Caco-2 (cell line): Measurements from ENCODE around the gene NUMB. TPM values are rescaled to one million over a fixed set of nuclear protein-coding genes. Genes with fewer than 3 reads are reported as not detected.

Experiments
- BruUV-seq: library from RNA; stranded (reverse); fragments of 400-500 nt; replicated peaks from 2 replicates; lab custom pipeline; 2021; lab: Mats Ljungman, UMichigan
- CTCF ChIA-PET: fragments of 300-600 bp; sonication (Branson Sonifier 250); formaldehyde crosslinking; loops from one replicate; lab custom pipeline; 2022; ENCODE audit warnings: antibody characterized with exemption; lab: Charles Lee
- POLR2A ChIA-PET: fragments of 300-600 bp; sonication (Branson Sonifier 250); formaldehyde crosslinking; loops from one replicate; lab custom pipeline; 2022; ENCODE audit warnings: antibody characterized with exemption; lab: Charles Lee
- DNase-seq, 2 experiments: peaks; one replicate each; pipeline versions ENCODE4 v3.0.0 to v3.0.0-alpha.2; 2020 to 2022
- H3K27me3 ChIP-seq: replicated peaks from 2 replicates; pipeline ENCODE4 v1.6.0; 2011; ENCODE audit warnings: low read length; ENCODE audit not compliant: control insufficient read depth, insufficient read depth
- H3K36me3 ChIP-seq: 2 replicates; pipeline ENCODE4 v1.5.1; 2011; ENCODE audit warnings: low read length; ENCODE audit not compliant: control insufficient read depth, insufficient read depth
- H3K4me1 ChIP-seq: fragments of 250-450 bp; sonication (Bioruptor Pico); 2 replicates; pipeline ENCODE4 v1.5.1; 2020; ENCODE audit warnings: mild to moderate bottlenecking
- H3K4me3 ChIP-seq: 2 replicates; pipeline ENCODE4 v1.5.1; 2011; ENCODE audit warnings: low read depth, mild to moderate bottlenecking, control low read depth, low read length
- H3K9me3 ChIP-seq: fragments of 250-450 bp; sonication (Bioruptor Pico); 2 replicates; pipeline ENCODE4 v1.5.1; 2020; ENCODE audit warnings: mild to moderate bottlenecking, moderate library complexity
- H3K27ac Mint-ChIP-seq: one replicate; pipeline ENCODE4 v1.8.0; 2022; ENCODE audit warnings: mixed read lengths; ENCODE audit not compliant: unreplicated experiment
- H3K27me3 Mint-ChIP-seq: one replicate; pipeline ENCODE4 v1.8.0; 2022; ENCODE audit warnings: mixed read lengths; ENCODE audit not compliant: insufficient read depth, unreplicated experiment
- H3K36me3 Mint-ChIP-seq: one replicate; pipeline ENCODE4 v1.8.0; 2022; ENCODE audit warnings: mild to moderate bottlenecking, mixed read lengths; ENCODE audit not compliant: insufficient read depth, unreplicated experiment
- H3K4me1 Mint-ChIP-seq: one replicate; pipeline ENCODE4 v1.8.0; 2022; ENCODE audit warnings: low read depth, mixed read lengths; ENCODE audit not compliant: unreplicated experiment
- H3K4me3 Mint-ChIP-seq: one replicate; pipeline ENCODE4 v1.8.0; 2022; ENCODE audit warnings: mild to moderate bottlenecking, moderate library complexity, mixed read lengths; ENCODE audit not compliant: unreplicated experiment
- H3K9me3 Mint-ChIP-seq: one replicate; pipeline ENCODE4 v1.8.0; 2022; ENCODE audit warnings: mixed read lengths; ENCODE audit not compliant: unreplicated experiment
- CTCF ChIP-seq, 2 experiments: fragments of 200-600 bp in 1 of 2; IDR thresholded peaks; 1 replicate in 1 of 2; 2 replicates in 1 of 2; pipeline versions ENCODE4 v1.5.1 to v1.8.0; 2011 to 2022; ENCODE audit warnings: antibody characterized with exemption in 1 of 2, control low read depth in 1 of 2, inconsistent platforms in 1 of 2, low read depth in 1 of 2, low read length in 1 of 2, mild to moderate bottlenecking in 1 of 2, moderate library complexity in 1 of 2; ENCODE audit not compliant: insufficient read depth in 1 of 2, severe bottlenecking in 1 of 2, unreplicated experiment in 1 of 2
- intact Hi-C: fragments of 100-400 bp; cut with micrococcal nuclease; formaldehyde crosslinking; loops from one replicate; pipeline ENCODE4 v1.10.0; 2022; ENCODE audit not compliant: unreplicated experiment
- total RNA-seq: library from RNA; stranded (reverse); gene quantifications from 2 replicates; pipeline ENCODE4 v1.2.3, GENCODE V29; 2022

Gene NUMB
- total RNA-seq, 1 experiment from 2014 or later, result 67.6 TPM

GRCh38 chr14:73478684-73479083 lies 20.3 kb upstream of the NUMB start:
- no peaks in the 10 kb centered on the region for H3K27me3 Mint-ChIP-seq
- TF ChIP-seq CTCF (IDR thresholded peaks at IDR 0.05; ENCODE audit: insufficient read depth in 1 of 2, low read depth in 1 of 2, low read length in 1 of 2, severe bottlenecking in 1 of 2, unreplicated experiment in 1 of 2), result no peak
- H3K36me3 Mint-ChIP-seq, result no peaks in the 10 kb centered on the region
- no peak overlapping the region for H3K4me3 ChIP-seq
- peak; percentile 24 to 40 for DNase-seq
- intact Hi-C loops, result no loop called here
- H3K9me3 Mint-ChIP-seq, result no peaks in the 10 kb centered on the region
- no peaks in the 10 kb centered on the region for H3K9me3 ChIP-seq
- no peak overlapping the region for H3K4me3 Mint-ChIP-seq
- no peaks in the 10 kb centered on the region for H3K27me3 ChIP-seq
- no peak overlapping the region for H3K27ac Mint-ChIP-seq
- peaks cover 4% of the 10 kb centered on the region; the same call in 1 of the 2 replicates for H3K4me1 ChIP-seq
- no peaks in the 10 kb centered on the region for H3K4me1 Mint-ChIP-seq
- ChIA-PET CTCF (no interaction called here), POLR2A (interaction anchor here (0.6 to 0.9 kb wide), 2 partner anchors 20 to 629 kb away, joined by 3 read pairs; no protein-coding TSS in a partner anchor)
- no peaks in the 10 kb centered on the region for H3K36me3 ChIP-seq
- BruUV-seq, result no TSS peak

- ChIA-PET CTCF (no interaction called here), POLR2A (no interaction called here)
- TF ChIP-seq CTCF (IDR thresholded peaks at IDR 0.05; ENCODE audit: insufficient read depth in 1 of 2, low read depth in 1 of 2, low read length in 1 of 2, severe bottlenecking in 1 of 2, unreplicated experiment in 1 of 2), result no peak
- BruUV-seq, result no TSS peak
- peaks cover 4% of the 10 kb centered on the region; the same call in 1 of the 2 replicates for H3K4me1 ChIP-seq
- no peaks in the 10 kb centered on the region for H3K36me3 ChIP-seq
- H3K4me1 Mint-ChIP-seq, result no peaks in the 10 kb centered on the region
- no peaks in the 10 kb centered on the region for H3K27me3 Mint-ChIP-seq
- no peak for DNase-seq
- no peak overlapping the region for H3K4me3 ChIP-seq
- H3K4me3 Mint-ChIP-seq, result no peak overlapping the region
- intact Hi-C loops, result no loop called here
- H3K36me3 Mint-ChIP-seq, result no peaks in the 10 kb centered on the region
- H3K27ac Mint-ChIP-seq, result no peak overlapping the region
- H3K9me3 Mint-ChIP-seq, result no peaks in the 10 kb centered on the region
- no peaks in the 10 kb centered on the region for H3K27me3 ChIP-seq
- no peaks in the 10 kb centered on the region for H3K9me3 ChIP-seq
Observed at GRCh38 chr14:73477618-73478266, 19.4 kb upstream of the NUMB start.

DNA sequence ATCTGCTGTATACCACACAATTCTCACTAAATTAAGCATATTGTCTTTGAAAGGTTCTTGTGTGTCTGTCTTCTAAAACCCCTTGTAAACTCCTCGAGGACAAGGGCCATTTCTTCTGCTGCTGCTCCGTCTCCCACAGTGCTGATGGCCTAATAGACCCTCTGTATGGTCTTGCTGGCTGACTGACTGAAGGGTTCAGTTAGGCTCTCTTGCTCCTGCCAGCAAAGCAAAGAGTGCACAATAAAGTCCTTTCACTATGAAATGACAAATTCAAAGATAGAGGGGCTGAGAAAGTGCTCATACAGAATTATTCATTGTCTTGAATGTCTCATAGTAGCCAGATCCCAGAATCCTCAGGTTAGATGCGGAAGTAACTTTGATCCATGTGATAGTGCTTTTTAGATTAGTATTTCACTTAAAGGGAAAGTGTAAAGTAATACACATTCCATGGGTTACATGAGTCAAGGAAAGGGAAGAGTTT lies 18.1 kb upstream of the NUMB start:
- ChIA-PET CTCF (no interaction called here), POLR2A (no interaction called here)
- H3K36me3 ChIP-seq, result no peaks in the 10 kb centered on the region
- H3K27me3 ChIP-seq, result no peaks in the 10 kb centered on the region
- Mint-ChIP-seq H3K4me1 (no peaks in the 10 kb centered on the region), H3K27ac (no peak overlapping the region), H3K27me3 (no peaks in the 10 kb centered on the region), H3K4me3 (no peak overlapping the region), H3K36me3 (no peaks in the 10 kb centered on the region), H3K9me3 (no peaks in the 10 kb centered on the region)
- intact Hi-C loops, result no loop called here
- no peak for DNase-seq
- BruUV-seq, result no TSS peak
- H3K4me1 ChIP-seq, result peaks cover 4% of the 10 kb centered on the region; the same call in 1 of the 2 replicates
- TF ChIP-seq CTCF (IDR thresholded peaks at IDR 0.05; ENCODE audit: insufficient read depth in 1 of 2, low read depth in 1 of 2, low read length in 1 of 2, severe bottlenecking in 1 of 2, unreplicated experiment in 1 of 2), result no peak
- H3K4me3 ChIP-seq, result no peak overlapping the region
- H3K9me3 ChIP-seq, result no peaks in the 10 kb centered on the region
